Brain pericyte (primary cell): ENCODE measurements around the gene MSANTD3.

Experiments used
- DNase-seq: peaks from one replicate; pipeline ENCODE4 v3.0.0-alpha.2; 2012; ENCODE audit warnings: low read depth, low spot score

The MSANTD3 gene

GRCh38 chr9:100465761-100466160, 38.8 kb downstream of the MSANTD3 start:
- no peak for DNase-seq

DNA sequence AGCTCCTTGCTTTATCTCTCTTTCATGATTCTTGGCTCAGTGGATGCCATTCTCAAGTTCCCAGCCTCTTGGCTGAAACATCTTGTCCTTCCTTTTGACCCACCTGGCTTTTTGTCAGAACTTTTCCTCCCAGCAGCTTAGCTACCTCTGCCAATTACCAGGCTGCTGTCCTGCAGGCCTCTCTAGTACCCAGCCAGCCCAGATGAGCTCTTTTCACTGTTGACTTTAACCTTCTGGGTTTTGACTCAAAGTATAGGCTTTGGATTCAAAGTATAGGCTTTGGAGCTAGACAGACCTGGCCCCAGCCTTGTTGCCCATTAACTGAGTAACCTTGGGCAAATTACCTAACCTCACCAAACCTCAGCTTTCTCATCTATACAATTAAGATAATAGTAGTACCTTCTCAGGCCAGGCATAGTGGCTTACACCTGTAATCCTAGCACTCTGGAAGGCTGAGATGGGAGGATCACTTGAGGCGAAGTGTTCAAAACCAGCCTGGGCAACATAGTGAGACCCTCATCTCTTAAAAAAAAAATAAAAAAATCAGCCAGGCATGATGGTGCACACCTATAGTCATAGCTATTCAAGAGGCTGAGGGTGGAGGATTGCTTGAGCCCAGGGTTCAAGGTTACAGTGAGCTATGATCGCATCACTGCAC, 39.4 kb downstream of the MSANTD3 start:
- DNase-seq = no peak

- DNase-seq = no peak
Observed at GRCh38 chr9:100466829-100467221, 39.9 kb downstream of the MSANTD3 start.

DNA sequence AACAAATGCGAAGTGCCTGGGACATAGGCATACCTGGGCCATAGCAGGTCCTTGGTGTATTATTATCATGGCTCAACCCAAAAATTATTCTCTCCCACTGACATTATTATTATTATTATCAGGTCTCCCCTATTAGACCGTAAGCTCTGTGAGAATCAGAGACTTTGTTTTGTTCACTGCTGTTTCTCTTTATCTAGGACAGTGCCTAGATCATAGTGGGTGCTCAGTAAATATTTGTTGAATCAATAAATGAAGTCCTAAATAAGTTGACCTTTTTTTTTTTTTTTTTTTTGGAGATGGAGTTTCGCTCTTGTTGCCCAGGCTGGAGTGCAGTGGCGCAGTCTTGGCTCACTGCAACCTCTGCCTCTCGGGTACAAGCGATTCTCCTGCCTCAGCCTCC, 41.1 kb downstream of the MSANTD3 start:
- DNase-seq = no peak

DNA sequence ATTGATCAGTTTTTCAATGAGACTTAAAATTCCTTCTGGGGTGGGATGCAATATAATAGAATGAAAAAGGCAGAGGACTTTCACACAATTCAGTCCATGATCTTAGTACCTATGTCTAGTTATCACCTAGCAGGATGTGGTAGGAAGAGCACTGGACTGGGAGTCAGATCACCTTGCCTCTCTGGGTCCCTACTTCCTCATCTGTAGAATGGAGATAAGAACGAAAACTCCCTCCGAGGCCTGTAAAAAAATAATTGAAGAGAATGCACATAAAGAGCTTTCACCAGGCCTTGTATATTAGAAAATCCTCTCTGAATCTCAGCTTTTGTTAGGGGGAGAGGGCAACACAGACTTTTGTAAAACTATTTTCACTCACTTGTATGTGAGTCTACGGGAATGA, 45.3 kb downstream of the MSANTD3 start:
- no peak for DNase-seq

DNA sequence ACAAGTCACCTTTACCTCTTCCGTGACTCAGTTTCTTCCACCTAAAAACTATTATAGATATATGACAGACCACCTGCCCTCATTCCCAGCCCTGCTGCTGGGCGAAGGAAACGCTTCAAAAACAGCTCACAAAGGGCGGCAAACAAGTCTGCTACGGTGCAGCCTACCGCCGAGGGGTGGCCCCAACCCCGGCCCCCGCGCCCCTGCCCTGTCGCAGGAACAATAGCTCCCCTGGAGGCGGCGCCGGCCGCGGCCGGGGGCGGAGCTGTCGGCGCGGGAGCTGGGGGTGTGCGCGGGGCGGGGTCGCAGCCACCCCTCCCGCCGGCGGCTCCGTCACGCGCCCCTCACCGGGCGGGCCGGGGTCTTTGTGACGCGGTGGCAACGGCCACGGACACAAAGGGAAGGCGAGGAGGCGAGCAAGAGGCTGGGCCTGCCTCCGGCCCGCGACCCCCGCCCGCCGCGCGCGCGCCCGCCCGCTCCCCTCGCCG, 45.9 kb downstream of the MSANTD3 start, which contains the start of gene TMEFF1:
Gene TMEFF1, plus strand, starts transcription at position 362 of the 488 bp plus-strand sequence. CDS start 396 bp downstream, outside the sequence.
- DNase-seq = no peak

DNA sequence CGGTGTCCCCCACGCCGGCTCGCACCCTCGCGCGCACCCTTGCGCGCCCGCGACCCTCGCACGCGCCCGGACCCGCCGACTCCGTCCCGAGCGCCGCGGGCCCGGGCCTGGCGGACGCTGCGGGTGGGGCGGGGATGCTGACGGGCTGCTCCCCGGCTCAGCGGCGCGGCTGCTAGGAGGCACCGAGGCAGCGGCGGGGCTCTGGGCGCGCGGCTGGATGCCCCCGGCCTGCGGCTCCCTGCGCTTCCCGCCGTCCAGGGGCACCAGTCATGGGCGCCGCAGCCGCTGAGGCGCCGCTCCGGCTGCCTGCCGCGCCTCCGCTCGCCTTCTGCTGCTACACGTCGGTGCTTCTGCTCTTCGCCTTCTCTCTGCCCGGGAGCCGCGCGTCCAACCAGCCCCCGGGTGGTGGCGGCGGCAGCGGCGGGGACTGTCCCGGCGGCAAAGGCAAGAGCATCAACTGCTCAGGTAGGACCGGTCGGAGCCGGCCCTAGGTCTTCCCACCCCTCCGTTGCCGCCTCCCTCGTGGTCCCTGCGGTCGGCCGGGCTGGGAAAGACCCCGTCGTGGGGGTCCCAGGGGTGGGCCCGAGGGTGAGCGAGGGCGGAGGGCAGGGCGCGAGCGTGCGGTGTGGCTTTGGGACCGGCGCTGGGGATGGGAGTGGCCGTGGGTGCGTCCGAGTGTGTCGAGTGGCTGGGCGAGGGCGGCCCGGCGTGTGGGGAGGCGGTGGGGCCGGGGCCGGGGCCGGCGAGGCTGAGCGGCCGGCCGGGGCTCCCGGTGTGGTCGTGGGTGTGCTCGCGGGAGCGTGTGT, 46.5 kb downstream of the MSANTD3 start:
- no peak for DNase-seq

- no peak for DNase-seq
Observed at GRCh38 chr9:100474082-100474923, 47.4 kb downstream of the MSANTD3 start.

DNA sequence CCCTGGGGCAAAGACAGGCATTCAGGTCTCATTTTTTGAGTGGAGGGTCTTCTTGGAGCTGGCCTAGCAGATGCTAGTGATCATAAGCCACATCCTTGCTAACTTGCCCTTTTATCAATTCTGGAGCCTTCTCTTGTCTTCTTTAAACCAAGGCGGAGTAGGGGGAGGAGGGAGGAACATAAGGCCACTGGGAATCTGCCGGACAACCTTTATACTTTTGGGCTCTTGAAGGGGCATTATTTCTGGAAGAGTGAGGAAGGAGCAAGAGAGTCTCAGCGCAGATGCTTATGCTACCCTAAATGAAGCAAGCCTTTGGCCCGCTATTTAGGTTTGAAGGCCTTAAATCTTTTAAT, 48.0 kb downstream of the MSANTD3 start:
- no peak for DNase-seq

DNA sequence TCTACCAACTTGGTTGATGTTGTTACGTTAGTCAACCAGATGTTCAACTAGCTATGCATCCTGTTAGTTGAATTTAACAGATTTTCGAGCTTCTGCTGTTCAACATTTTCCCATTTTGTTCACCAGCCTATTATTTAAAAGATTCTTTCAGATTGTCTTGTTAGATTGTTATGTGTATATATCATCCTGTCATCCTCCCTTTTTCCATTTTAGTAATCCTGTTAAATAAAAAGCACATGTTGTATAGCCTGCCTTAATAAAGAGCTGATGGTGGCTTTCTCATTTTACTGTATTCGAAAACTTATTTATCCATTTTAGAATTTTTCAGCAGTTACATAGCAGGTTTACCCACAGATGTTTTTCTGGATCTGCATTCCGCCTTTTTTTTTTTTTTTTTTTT, 50.3 kb downstream of the MSANTD3 start:
- no peak for DNase-seq

DNA sequence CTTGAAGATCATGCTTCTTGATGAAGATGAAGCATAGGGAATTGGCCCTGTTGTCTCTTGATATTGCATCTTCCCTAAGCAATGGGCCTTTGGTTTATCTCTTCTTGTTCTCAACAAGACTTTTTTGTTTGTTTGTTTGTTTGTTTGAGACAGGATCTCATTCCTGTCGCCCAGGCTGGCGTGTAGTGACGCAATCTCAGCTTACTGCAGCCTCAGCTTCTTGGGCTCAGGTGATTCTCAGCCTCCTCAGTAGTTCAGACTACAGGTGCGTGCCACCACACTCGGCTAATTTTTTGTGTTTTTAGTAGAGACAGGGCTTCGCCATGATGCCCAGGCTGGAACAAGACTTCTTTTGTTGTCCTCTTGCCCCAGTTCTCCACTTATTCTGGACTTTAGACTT, 51.2 kb downstream of the MSANTD3 start:
- DNase-seq = no peak

- DNase-seq = no peak
Observed at GRCh38 chr9:100479820-100480219, 52.9 kb downstream of the MSANTD3 start.

DNA sequence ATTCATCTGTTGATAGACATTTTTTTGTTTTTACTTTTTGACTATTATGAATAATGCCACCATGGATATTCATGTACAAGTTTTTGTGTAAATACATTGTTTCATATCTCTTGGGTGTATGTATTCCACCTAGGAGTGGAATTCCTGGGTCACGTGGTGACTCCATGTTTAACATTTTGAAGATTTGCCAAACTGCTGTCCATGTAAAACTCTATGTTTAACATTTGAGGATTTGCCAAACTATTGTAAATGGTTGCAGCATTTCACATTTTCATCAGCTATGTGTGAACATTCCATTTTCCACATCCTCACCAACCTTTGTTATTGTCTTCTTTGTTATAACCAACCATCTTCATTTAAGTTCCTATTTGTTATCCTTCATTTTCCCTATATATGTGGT, 58.3 kb downstream of the MSANTD3 start:
- no peak for DNase-seq

- no peak for DNase-seq
Observed at GRCh38 chr9:100486479-100487176, 59.7 kb downstream of the MSANTD3 start.

- DNase-seq = no peak
Observed at GRCh38 chr9:100488177-100488576, 61.2 kb downstream of the MSANTD3 start.

GRCh38 chr9:100489836-100490235, 62.9 kb downstream of the MSANTD3 start:
- no peak for DNase-seq

DNA sequence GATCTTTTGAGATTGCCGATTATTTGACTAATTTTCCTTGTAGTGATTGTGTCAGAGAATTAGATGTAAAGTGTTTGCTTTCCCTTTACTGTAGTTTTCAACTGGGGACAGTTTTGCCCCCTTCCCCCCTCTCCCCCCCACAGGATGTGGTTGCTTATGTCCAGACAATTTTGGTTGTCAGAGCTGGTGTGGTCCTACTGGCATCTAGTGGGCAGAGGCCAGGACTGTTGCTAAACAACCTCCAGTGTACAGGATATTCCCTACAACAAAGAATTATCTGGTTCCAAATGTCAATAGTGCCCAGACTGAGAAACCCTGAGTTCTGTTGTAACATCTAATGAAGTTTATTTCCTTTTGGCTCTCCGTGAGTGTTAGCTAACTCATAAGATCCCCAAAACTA, 66.0 kb downstream of the MSANTD3 start:
- no peak for DNase-seq

DNA sequence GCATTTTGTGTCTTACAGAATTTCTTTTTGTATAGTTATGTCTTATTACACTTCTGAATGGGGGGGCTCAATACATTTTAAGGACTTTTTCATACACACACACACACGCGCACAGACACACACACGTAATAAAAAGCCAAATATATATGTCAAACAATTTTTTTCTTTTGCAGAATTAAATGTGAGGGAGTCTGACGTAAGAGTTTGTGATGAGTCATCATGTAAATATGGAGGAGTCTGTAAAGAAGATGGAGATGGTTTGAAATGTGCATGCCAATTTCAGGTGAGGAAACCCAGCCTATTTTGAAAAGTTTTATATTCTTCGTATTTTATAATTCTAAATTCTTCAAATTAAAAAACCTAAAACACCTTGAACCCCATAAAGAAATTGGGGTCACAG, 71.6 kb downstream of the MSANTD3 start:
- no peak for DNase-seq

- DNase-seq = no peak
Observed at GRCh38 chr9:100499460-100499859, 72.5 kb downstream of the MSANTD3 start.

DNA sequence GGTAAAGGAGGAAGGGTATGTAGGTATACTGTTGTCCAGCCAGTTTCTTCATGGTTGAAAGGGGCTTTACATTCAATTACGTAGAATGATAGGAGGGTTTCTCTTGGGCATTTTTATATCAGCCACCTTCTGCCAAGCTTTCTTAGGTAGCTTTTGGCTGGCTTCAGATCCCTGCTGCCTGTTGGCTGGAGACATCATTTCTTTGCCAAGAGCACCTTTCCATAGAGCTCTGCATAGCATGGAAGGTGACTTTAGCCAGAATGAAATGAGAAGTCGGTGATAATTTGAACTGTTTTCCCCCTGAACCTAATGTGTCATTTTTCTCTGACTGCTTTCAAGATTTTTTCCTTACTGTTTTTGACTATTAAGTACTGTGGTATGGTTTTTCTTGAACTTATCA, 72.9 kb downstream of the MSANTD3 start:
- DNase-seq = no peak
